Left renal pelvis (tissue), 4 donors: ENCODE results near the gene WDFY2. TPM values are rescaled to one million over a fixed set of nuclear protein-coding genes. Genes with fewer than 3 reads are reported as not detected.

Source experiments
- DNase-seq, 4 donors: peaks; one replicate each; pipeline ENCODE4 v3.0.0-alpha.2; 2013; ENCODE audit warnings: low read depth in 4 of 4, low spot score in 3 of 4
- polyA plus RNA-seq, 4 donors: library from polyadenylated mRNA; unstranded; fragments of 120-200 nt; gene quantifications; one replicate each; pipeline ENCODE4 v1.2.1, GENCODE V29; 2013; ENCODE audit not compliant: insufficient read length in 4 of 4

The WDFY2 gene
- polyA plus RNA-seq, 4 donors, result 12.2 to 18.1 (median 12.8) TPM

DNA sequence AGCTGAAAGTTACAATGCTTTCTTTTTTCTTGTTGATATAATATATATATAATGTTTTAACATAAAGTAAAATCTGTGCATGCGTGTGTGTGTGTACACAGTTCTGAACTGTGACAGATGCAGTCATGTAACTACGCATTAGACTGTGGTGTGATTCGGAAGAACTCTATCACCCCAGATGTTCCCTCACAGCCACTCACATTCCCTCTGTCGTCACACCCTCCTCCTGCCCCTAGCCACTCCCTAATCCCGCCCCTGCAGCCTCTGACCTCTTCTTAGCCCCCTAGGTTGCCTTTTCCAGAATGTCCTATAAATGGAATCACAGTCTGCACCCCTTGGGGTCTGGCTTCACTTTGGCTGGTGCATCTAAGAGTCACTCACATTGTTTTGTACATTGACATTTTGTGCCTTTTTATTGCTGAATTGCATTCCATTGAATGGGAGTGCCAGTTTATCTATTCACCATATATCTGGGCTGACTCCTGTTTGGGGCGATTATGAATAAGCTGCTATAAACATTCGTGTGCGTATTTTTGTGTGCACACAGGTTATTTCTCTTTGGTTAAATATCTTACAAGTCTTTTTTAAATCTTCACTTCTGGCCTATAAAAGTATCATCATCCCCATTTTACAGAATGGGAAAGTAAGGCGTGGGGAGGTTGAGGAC, 199.3 kb downstream of the WDFY2 start:
- no peak for DNase-seq

DNA sequence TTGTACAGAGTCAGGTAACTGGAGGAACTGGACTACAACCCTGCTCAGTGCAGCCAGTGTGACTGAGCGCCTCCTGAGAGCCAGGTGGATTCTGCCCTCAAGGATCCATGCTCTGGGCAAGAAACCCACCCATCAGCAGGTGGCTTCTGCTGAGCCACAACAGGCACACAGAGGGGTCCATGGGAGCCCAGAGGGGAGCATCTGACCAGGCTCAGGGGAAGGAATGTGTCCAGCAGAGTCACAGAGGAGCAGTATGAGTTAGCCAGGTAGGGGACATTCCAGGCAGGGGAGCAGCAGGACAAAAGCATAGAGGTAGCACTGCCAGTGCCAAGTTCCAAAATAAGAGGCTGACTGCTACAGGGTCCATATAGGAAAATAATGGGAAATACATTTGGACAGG, 199.8 kb downstream of the WDFY2 start:
- no peak for DNase-seq

DNA sequence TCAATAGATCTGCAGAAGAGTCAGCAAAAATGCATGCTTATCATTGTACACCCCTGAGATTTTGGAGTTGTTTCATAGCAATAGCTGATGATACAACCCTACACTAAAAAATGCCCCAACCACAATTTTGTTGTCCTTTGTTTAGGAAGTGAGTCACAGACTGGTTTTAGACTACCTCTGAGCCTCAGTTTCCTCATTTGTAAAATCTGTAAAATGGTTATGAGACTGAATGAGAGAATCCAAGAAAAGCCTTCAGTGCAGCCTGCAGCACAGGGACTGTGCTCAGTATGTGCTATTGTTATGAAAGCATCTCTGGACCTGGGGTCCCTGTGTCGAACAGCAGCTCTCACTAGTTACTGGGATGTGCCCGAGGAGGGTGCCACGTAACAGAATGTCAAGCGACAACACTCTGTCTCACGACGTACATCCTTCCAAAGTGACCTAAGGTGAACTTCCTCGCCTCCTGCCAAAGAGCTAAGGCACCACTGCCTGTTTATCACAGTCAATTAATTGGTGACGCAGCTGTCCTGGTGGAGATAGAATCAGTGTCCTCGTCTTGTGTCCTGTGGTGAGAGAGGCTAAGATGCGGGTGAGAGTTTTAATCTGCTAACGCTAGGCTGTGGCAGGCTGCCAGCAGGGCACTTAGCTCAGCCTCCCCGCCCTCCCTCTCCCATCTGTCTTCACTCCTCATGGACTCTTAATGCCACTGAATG, 201.6 kb downstream of the WDFY2 start:
- no peak for DNase-seq

DNA sequence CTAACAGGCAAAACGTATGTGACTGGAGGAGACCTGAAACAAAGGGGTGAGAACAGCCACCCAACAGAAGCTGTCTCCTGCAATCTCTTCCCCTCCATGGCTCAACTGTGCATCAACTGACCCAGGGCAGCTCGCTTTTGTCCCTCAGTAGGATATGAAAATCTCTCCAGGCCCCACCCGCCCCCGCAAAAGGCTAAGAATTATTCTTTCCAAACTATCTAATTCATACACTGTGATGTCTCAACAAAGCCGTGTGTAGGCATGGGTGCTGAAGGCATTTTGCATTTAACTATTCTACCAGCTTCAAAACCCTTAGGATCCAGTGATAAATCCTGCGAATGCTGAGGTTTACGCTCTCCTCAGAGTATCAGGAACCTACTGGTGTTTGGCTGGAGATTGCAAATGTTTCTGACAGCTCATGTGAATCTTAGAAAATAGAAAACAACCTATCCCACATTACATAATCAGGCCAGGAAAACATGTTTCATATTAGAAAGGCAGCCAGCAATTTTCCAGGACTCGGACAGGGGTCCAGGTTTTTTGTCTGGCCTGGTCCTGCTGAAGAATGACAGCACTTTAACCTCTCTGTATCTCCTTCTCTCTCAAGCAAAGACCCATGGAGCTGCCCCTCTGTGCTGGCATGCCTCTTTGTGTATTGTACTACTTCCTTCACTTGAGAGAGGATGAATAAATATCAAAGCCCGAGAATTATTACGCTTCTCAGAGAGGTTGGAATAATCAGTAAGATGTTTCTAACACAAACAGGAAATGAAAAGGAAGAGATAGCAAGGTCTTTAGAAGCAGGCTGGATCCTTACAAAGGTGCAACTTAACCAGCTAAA, 202.4 kb downstream of the WDFY2 start:
- no peak for DNase-seq

DNA sequence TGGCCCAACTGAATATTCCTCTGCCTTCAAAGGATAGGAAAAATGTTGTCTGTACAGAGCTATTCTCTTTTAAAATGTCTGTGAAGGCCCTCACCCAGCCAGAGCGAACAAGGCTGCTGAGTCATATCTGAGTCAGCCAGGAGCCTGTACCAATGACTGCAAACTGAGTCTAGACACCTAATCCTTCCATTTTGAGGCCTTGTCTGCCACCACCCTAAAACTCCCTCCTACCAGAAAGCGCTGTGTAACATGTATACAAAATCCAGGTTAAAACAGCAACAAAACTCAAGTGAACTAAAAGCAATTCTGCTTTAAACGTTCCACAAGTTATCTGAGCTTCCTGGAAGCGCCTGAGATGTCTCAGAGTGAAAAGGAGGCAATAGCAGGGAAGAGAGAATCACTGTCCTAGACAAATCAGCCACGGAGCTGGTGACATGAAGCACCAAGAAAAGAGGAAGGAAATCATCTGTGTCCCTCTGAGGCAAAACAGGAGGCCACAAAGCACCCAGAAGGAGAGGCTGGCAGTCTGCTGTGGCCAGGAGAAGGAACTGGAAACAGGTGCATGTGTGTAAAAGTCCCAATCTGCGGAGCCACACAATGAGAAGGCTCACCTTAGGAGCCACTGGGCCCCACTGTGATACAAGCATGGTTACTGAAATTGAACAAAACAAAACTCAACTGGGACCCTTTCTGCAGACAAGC, 209.5 kb downstream of the WDFY2 start:
- no peak for DNase-seq

DNA sequence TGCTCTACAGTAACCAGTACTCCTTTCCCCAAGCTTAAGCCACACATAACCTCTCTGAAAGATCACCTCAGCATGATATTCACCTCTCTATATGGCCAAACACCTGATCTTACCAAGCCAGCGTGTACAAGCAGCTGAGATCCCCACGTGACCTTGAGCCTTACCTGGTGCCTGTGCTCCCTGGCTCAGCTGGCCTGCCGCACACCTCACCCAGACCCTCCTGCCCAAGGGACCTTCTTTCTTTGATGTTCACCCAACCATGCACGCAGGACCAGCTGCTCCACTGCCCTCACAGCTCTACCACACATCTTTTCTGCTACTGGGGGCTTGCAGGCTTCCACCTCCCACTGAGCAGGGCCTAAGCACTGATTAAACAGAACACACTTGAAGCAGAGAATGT, 210.7 kb downstream of the WDFY2 start:
- no peak for DNase-seq

DNA sequence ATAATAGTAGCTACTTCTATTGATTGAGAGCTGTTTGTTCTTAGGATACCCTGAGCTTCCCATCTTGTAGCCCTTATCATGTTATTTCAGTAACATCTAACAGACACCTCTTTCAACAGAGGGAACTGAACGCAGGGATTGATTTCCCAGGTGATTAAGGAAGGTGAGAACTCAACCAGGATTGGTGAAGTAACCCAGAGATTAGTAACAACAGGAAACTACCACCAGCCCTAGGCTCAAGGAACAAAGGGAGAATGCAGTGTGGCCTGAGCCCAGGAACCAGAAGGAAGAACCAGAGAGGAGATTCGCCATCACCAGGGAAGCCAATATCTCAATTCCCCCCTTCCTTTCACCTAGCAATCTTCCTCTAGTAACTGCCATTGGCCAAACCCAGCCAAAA, 211.2 kb downstream of the WDFY2 start:
- no peak for DNase-seq

DNA sequence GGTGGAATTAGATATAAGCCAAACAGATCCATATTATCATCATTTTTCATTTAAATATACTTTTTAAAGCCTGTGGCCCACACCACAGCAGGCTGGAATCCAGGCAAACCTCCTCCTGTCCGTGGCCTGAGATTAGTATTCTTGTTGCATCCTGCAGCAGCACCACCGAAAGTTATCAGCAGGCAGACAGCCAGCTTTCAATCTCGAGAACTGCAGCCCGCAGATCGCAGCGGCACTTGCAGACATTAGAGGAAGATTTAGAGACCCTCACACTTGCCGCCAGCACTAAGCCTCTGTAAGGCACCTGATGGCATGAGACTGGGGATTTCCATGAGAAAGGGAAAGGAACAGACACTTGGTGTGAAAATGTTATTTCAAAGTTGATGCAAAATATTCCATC, 212.3 kb downstream of the WDFY2 start:
- DNase-seq, result no peak

DNA sequence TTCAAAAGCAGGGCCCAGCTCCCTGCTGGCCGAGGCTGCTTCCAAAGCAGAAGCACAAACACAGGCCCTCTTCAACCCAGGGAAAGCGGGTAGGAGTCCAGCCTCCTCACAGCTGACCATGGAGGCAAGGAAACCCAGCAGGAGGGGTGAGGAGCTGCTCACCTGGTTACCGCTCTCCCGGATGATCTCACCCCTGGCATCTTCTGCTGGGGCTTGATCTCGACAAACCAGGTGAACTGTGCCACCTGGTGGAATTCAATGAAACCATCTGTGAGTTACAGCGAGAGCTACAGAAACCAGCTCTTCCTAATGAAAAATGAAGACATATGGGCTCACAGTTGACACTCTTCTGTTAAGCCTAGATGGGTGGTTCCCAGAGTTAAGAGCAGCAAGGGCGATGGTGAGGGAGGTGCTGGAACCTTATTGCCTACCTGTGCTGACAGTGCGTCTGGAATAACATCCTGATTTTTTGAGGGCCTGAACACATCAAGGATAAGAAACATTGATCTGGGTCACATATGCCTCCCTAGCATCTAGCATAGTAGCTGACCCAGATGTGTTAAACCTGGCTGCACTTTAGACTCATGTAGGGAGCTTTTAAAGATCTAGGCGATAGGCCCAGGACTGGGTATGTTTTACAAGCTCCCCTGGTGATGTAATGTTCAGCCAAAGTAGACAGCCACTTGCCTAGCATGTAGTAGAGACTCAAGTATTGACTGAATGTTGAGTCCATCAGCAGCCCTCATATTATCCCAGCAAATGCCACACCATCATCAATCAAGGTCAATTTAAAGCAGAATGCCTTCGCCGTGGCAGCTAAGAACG, 213.6 kb downstream of the WDFY2 start:
- DNase-seq, result peak in 1 of 4 donors; percentile 49

DNA sequence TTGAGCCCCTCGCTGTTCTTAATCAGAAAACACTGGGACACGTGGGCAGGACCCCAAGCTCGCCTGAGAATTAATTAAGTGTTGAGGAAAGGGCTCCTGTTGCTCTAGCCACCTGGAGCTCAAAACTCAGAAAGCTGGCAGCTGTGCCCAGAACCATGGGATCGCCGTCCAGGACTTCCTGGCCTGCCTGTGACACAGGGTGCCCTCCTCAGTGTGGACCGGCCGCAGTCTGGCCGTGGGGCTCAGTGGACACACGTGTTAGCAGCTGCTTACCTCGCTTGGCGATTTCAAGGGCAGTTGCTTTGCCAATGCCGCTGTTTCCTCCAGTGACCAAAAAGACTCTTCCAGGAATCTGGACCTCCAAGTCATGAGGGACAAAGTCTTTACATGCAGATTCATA, 215.0 kb downstream of the WDFY2 start:
- no peak for DNase-seq

DNA sequence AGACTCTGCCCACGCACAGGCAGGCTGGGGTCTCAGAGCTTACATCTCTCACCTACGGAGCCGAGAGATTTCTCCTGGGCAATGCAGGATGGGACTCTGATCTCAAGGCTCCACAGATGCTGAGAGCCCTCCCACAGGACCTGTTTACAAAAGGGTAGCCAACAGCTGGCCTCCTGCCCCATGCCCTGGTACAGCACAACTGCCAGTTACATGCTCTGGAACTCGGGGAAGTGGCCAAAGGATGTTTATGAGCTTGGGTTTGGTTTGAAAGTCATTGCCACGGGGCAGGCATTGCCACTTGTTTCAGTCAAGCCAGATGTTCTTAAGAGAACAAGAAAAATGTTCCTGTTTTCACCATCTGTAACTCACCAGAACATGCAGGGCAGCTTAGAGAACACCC, 216.2 kb downstream of the WDFY2 start:
- DNase-seq, result no peak

DNA sequence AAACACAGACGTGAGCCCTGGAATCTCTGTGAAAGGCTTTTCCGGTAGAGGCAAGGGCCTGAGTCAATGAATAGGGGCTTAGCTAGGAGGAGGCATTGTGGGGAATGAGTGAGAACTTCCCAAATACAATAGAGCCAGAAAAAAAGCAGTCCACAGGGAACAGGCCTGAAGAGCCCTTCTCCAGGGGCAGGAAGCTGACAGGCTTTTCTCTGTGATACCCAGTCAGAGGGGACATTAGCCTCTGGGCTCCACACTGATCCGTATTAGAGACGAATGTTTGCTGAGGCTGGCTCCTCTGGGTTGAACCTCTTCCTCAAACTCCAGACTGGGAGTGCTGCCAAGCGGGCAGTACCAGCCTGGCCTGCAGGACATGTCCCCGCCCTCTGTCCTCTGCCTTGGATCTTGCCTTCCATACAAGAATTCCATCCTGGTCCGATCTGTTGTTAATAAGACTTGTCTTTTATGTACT, 217.4 kb downstream of the WDFY2 start:
- no peak for DNase-seq

DNA sequence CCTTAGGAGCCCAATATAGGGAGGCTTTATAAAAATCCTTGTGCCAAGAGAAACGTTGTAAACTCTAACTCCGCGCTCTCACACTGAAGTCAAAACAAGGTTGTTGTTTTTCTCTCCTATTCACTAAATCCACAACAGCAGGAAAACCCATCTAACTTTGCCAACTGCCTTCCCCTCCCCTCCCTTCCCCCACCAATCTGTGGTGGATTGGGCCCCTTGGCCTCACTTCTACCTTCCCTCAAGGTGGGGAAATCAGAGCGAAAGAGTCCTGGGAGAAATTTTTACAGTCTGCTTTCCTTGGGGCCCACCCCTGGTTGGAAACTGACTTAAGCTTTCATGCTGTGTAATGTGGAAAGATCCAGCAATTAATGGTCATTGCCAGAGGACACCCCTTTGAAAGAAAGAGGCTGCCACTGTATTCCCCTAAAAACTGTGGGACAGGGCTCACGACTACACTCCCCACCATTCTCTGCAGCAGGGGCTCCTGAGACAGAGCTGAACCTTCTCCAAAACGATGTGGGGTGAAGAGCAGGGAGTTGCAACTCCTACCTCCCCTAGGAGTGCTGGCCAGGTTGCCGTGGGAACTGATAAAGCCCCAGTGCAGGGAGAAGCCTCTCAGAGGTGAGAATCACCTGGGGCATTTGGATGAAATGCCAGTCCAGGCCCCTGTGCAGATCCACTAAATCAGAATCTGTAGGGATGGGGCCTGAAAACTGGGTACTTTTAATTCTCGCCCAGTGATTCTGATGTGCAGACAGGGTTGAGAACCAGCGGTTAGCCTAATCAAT, 218.6 kb downstream of the WDFY2 start:
- no peak for DNase-seq

DNA sequence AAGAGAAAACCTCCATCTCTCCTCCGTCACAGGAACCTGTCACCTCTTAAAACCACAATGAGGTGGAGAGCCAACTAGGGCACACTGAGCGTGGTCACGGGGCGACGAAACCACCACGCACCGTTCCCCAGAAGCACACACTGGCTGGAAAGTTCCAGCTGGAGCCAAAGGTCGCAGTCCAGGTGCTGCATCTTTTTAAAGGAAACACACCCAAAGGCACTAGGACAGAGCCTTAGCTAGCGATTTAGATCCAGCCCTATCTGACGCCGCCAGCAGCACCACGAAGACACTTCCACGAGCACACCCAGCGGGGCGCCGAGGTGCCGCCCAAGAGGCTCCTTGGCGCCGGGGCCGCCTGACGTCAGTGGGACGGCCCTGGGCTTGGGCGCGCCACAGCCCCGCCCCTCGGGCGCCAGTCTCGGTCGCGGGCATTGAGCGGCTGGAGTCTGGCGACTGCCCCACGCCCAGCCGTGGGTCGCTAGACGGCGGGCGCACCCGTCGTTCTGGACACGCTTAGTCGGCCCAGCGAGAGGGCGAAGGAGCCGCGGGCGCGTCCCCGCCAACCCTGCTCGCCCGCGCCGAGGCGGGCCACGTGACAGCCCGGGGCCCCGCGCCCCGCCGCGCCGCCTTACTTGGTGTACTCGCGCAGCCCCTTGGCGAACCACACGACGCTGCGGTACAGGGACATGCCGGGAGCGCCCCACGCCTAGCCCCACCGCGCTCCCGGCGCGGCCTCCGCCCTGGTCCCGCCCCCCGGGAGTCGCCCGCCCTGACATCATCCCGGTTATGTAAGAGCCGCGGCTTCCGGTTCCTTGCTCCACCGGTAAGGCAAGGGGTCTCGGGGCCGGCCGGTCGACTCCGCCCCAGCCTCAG, 219.4 kb downstream of the WDFY2 start, which contains the start of gene DHRS12:
Gene DHRS12, minus strand, starts transcription at position 742 of the 873 bp plus-strand sequence. CDS start 4,504 bp downstream, outside the sequence.
- peak; percentile 61 to 73 (median 66) for DNase-seq

DNA sequence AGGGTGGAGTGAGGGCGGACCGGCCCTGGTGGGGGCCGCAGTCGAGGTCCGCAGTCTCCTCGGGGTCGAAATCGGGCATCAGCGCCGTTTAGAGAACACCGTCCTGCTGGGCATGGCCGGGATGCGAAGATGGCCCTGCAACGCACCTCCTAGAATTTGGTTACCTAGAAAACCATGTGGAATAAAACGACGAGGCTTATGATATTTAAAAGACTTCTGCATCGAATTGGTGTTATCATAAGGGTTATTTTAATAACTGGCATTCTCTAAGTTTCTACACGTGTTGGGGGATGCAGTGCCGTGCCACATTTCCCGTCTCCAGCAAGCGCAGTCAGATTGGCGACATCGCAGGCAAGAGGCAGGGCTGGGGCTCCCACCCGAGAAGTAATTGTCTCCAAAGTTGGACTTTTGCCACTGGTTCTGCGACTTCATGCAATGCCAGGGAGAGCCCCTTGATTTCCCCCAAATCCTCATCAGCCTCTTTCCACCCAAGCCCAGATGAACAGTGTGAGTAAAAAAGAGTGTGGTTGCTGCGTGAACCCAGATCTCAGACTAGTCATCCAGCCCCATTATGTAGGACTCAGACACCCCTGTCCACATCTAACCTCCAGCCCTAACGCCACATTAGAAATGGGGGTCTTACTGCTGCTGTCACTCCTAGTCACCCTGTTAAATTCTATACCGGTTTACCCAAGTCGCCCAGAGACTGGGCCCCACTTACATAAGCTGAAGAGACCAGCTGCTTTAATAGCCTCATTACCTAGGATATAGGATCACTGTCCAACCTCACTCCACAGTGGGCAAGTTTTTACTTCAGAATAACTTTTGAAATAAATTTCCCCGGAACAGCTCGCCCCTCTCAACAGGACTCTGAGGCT, 220.3 kb downstream of the WDFY2 start:
- no peak for DNase-seq

DNA sequence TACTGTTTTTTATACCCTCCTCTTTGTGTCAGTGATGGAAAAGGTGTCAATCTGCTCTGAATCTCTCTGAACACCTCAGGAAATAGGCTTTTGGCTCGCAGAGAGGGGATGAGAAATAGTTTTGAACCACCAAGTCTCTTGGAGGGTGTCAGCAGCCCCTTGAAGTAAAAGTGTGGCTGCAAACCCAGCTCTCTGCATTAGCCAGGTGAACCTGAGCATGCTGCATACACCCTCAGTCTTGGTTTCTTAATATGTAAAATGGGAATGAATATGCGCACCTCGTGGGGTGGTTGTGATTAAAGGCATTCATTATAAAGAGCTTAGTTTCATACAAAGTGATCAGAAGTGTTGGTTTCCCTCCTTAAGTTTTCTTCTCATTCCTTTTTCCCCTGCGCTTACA, 221.1 kb downstream of the WDFY2 start:
- no peak for DNase-seq

DNA sequence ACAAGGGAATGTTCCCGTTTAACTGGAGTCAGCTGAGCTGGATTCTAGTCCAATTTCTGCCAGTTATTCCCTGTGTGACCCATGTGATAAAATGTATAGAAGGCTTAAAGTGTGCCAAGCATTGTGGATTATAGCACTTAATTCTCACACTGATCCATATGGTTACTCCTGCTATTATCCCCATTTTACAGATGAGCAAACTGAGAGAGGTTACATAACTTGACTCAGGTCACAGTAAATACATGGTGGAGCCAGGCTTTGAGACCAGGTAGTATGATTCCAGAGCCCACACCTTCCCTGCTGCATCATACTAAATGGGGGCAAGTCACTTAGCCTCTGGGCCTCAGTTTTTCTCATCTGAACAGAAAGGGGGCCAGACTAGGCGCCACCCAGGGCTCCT, 221.7 kb downstream of the WDFY2 start:
- DNase-seq, result no peak
